GM12872 (cell line): ENCODE data around the gene RPS6KB2.

Experiments used
- TF ChIP-seq, protein P1 (sequence below): IDR thresholded peaks from 3 replicates; pipeline ENCODE4 v1.5.1; 2011; ENCODE audit warnings: low read depth, mild to moderate bottlenecking, low read length, moderate library complexity; ENCODE audit not compliant: insufficient read depth

RPS6KB2 gene

DNA sequence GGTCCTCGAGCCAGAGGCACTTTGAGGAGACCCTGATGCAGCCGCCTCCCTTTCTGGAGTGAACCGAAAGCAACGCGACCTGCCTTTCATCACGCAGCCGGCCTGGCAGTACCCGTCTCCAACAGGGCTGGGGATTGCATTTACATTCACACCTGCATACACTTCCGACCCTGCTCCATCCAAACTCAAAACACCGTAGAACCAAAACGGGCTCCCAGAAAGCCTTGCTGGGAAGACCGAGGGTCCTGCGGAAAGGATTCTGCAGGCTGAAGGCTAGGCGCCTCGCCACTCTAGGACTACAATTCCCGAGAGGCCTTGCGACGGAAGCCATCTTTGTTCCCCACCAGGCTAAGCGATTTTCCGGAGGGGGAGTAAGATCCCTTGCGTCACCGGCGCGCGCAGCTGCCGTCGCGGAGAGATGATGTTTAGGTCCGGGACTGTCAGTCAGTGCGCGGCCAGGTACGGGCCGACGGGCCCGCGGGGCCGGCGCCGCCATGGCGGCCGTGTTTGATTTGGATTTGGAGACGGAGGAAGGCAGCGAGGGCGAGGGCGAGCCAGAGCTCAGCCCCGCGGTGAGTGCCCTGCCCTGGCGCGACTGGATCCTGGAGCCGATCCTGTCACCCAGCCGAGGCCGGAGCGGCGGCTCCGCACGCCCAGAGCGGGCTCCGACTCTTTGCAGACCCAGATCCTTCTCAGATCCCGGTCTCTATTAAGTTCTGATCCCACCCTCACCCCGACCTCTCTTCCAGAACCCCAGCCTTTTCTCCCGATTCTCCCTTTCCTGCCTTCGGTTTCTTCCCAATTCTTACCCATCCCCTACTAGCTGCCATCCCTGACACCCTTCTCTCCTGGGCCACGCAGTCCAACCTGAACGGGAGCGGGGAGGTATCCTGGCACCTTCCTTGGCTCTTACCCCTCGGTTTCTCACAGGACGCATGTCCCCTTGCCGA, at the start of gene RPS6KB2:
Gene RPS6KB2, plus strand, starts transcription at position 443 of the 950 bp plus-strand sequence. Its CDS starts 52 bp downstream, at position 495.
- TF ChIP-seq, protein P1, sequence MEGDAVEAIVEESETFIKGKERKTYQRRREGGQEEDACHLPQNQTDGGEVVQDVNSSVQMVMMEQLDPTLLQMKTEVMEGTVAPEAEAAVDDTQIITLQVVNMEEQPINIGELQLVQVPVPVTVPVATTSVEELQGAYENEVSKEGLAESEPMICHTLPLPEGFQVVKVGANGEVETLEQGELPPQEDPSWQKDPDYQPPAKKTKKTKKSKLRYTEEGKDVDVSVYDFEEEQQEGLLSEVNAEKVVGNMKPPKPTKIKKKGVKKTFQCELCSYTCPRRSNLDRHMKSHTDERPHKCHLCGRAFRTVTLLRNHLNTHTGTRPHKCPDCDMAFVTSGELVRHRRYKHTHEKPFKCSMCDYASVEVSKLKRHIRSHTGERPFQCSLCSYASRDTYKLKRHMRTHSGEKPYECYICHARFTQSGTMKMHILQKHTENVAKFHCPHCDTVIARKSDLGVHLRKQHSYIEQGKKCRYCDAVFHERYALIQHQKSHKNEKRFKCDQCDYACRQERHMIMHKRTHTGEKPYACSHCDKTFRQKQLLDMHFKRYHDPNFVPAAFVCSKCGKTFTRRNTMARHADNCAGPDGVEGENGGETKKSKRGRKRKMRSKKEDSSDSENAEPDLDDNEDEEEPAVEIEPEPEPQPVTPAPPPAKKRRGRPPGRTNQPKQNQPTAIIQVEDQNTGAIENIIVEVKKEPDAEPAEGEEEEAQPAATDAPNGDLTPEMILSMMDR: no peak

DNA sequence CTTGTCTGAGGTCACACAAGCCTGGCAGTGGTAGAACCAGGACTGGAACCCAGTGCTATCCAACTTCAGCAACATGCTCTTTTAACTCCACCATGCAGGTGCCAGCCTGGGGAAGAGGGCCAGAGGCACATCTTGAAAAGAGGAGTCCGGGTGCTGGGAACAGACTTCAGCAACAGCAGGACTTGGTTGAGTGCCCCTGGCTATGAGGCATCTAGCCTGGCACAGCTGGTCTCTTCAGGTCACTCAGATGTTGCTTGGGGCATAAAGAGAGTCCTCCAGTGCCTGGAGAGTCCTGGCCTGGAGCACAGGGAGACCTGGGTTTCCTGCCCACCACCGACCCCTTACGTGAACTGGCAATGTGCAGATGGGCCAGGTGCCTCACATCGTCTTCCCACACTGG, 49.8 kb upstream of the RPS6KB2 start:
- TF ChIP-seq, protein P1: no peak

DNA sequence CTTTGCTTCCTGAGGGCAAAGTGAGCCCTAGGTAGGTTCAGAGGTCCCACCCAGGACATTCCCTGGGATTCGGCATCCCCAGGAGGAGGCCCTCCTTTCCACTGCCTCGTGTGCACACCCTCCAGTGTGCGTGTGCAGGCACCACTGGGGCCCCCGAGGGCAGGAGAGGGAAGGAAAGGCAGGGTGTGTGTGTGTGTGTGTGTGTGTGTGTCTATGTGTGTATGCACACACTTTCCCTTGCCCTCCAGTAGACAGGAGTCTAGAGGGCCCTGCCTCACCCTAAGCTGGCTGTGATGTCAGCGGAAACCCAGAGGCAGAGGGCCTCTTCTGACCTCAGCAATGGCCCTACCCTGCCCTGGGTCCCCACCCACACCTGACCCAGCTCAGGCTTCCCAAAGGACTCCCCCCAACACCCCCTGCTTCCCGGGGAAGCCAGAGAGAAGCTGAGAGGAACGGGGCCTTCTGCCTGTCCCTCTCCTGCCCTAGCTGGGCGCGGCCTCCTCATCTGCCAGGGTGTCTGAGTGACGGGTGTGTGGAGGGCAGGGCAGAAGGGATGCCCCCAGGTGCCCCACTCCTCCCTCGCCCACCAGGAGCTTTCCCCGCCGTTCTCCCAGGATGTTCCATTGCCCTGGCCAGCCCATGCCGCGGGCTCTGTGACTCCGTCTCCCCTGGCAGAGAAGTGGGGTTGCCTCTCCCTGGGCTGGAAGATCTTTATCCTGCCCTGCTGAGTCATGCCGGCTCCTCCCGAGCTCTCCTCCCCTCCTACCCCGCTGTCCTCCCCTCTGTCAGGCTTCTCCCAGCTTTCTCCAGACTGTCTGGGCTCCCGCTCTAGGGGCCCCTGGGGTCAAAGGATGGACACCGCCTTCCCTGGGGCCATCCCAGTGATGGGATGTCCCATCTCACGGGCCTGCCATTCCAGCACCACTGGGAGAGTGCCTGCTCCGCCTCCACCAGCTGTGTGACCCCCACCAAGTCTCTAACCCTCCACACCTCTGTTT, 48.9 kb upstream of the RPS6KB2 start:
- TF ChIP-seq, protein P1: no peak

DNA sequence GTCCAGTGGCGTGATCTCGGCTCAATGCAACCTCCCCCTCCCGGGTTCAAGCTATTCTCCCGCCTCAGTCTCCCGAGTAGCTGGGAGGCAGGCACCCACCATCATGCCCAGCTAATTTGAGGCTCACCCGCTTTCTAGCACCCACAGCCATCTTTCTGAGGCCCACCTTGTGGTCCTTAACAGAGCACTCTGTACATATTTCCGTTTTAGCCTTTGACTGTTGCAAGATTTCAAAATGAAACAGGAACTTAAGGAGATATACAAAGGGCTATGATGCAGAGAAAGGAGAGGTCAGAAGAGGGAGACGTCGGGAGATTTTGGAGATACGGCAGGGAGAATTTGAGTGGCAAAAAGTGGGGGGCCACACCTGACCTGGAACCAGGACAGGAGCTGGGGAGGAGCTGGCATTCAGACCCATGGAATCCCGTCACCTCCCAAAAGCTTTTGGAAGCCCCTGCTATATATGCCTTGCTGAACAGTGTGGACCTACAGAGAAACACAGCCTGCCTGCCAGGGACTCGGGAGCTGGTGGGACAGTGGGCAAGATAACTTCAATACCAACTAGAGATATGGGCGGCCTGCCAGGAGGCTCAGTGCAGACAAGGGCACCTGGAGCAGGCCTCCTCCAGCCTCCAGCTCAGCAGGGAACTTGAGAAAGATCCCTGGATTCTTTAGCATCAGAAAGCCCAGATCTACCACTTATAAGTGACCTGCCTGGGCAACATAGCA, 46.9 kb upstream of the RPS6KB2 start:
- TF ChIP-seq, protein P1: no peak

DNA sequence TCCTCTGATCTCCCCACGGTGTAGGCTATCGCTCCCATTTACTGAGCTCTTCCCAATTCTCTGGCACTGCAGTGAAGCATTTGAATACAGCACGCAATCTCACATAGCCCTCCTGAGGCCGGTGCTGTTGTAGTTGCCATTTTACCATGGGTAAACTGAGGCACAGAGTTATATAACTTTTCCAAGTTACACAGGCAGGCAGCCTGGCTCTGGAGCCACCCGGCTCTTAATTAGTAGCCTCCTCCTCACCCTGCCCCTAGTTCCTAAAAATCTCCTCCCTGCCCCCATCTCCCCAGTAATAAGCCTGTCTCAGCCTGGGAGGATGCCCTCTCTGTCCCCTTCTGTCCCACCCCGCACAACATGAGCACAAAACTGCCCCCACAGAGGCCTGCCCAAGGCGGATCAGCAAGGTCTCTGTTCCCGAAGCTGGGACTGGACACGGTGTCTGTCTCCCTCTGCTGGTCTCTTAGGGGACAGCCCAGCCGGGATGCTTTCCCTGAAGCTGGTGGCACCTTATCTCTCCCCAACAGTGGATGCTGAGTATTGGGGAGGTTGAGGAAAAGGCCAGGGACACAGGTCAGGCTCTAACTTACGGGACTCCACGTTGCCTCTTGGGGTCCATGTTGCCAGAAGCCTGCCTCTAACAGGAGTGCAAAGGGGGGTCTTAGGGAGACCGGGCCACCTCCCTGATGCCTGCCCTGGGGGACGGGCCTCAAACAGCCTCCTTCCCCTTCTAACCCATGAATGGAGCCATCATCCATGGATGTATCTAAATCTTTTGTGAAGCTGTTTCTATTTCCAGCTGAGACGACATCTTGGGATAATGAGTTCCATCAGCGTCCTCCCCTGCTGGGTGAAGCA, 45.8 kb upstream of the RPS6KB2 start:
- TF ChIP-seq, protein P1: peak; percentile 100

DNA sequence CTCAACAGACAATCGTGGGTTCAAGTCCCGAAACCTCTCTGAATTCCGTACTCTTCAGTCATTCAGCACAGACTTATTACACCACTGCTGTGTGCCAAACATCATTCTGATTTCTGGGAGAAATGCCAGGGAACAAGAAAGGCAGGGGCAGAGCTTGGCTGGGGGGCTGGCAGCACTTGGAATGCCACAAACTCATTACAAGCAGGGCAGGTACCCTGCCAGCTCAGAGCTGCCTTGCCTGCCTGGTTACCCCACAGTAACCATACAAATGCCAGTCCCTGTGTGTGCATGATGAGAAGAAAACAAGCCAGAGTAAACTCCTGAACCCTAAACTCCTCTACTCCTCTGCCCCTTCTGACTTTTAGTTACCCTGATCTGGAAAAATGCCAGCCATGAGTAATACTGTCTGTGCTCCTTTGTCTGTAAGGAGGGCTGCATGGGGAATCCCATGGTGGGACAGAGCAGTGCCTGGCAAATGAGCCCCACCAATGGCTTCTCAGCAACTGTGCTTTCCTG, 43.4 kb upstream of the RPS6KB2 start:
- TF ChIP-seq, protein P1: no peak
